HEK293 (cell line): ENCODE data around the gene RHPN2.
"Not testable (repeated sequence)": the region's sequence is repeated elsewhere in the genome, so short reads cannot be mapped to it uniquely, and the experiment has no call there.

Experiments
- CTCF ChIA-PET: fragments of 350-600 bp; formaldehyde crosslinking; extraction: SDS; loops from one replicate; lab custom pipeline; 2021; ENCODE audit warnings: antibody characterized with exemption; lab: Yijun Ruan, JAX
- POLR2A ChIA-PET: fragments of 300-600 bp; formaldehyde crosslinking; extraction: SDS; loops from one replicate; lab custom pipeline; 2020; ENCODE audit warnings: antibody characterized with exemption, inconsistent platforms; lab: Yijun Ruan, JAX
- H3K27ac ChIP-seq: fragments of 200-500 bp; sonication (Bioruptor generic); 2 replicates; pipeline ENCODE4 v1.5.1; 2014; ENCODE audit warnings: low read depth, low read length, control low read depth, inconsistent platforms; ENCODE audit errors: extremely low read depth
- H3K36me3 ChIP-seq, 2 experiments: fragments of 200-500 bp in 1 of 2; sonication (Bioruptor generic) in 1 of 2; 1 replicate in 1 of 2; 2 replicates in 1 of 2; pipeline ENCODE4 v1.5.1; 2014 to 2017; ENCODE audit warnings: inconsistent platforms in 2 of 2, low read length in 2 of 2; ENCODE audit not compliant: control insufficient read depth in 2 of 2, insufficient read depth in 1 of 2
- H3K4me1 ChIP-seq: fragments of 200-500 bp; sonication (Bioruptor generic); 2 replicates; pipeline ENCODE4 v1.5.1; 2014; ENCODE audit warnings: mild to moderate bottlenecking, low read length, inconsistent platforms; ENCODE audit not compliant: control insufficient read depth, insufficient read depth
- H3K4me3 ChIP-seq: 2 replicates; pipeline ENCODE4 v1.5.1; 2011; ENCODE audit warnings: low read depth, mild to moderate bottlenecking, control low read depth, low read length, moderate library complexity
- H3K9me3 ChIP-seq: fragments of 200-500 bp; sonication (Bioruptor generic); 2 replicates; pipeline ENCODE4 v1.5.1; 2014; ENCODE audit warnings: low read depth, low read length, inconsistent platforms; ENCODE audit not compliant: control insufficient read depth, insufficient read depth
- MYNN ChIP-seq: fragments of 450-650 bp; formaldehyde crosslinking; IDR thresholded peaks from 2 replicates; pipeline ENCODE4 v1.5.1; 2016; ENCODE audit warnings: missing biosample characterization, missing genetic modification characterization, borderline replicate concordance
- SCRT1 ChIP-seq: fragments of 450-650 bp; formaldehyde crosslinking; IDR thresholded peaks from 2 replicates; pipeline ENCODE4 v1.5.1; 2016; ENCODE audit warnings: missing biosample characterization, missing genetic modification characterization, borderline replicate concordance
- SCRT2 ChIP-seq: fragments of 450-650 bp; formaldehyde crosslinking; IDR thresholded peaks from 2 replicates; pipeline ENCODE4 v1.5.1; 2016; ENCODE audit warnings: missing biosample characterization, missing genetic modification characterization
- SP2 ChIP-seq: fragments of 450-650 bp; formaldehyde crosslinking; IDR thresholded peaks from 2 replicates; pipeline ENCODE4 v1.5.1; 2016; ENCODE audit warnings: missing biosample characterization, missing genetic modification characterization
- ZBTB8A ChIP-seq: fragments of 450-650 bp; formaldehyde crosslinking; IDR thresholded peaks from 2 replicates; pipeline ENCODE4 v1.5.1; 2016; ENCODE audit warnings: missing biosample characterization, missing genetic modification characterization
- ZIC2 ChIP-seq: fragments of 450-650 bp; formaldehyde crosslinking; IDR thresholded peaks from 2 replicates; pipeline ENCODE4 v1.5.1; 2016; ENCODE audit warnings: missing biosample characterization, missing genetic modification characterization
- ZNF112 ChIP-seq: fragments of 450-650 bp; formaldehyde crosslinking; IDR thresholded peaks from 2 replicates; pipeline ENCODE4 v1.5.0; 2017; ENCODE audit warnings: missing biosample characterization, missing genetic modification characterization
- ZNF146 ChIP-seq: fragments of 450-650 bp; formaldehyde crosslinking; IDR thresholded peaks from 2 replicates; pipeline ENCODE4 v1.5.1; 2016; ENCODE audit warnings: missing biosample characterization, missing genetic modification characterization
- ZNF202 ChIP-seq: fragments of 450-650 bp; formaldehyde crosslinking; IDR thresholded peaks from 2 replicates; pipeline ENCODE4 v1.5.1; 2016; ENCODE audit warnings: missing biosample characterization, missing genetic modification characterization, borderline replicate concordance
- ZNF211 ChIP-seq: fragments of 450-650 bp; formaldehyde crosslinking; IDR thresholded peaks from 2 replicates; pipeline ENCODE4 v1.5.1; 2016; ENCODE audit warnings: low read depth, missing biosample characterization, missing genetic modification characterization
- ZNF560 ChIP-seq: fragments of 450-650 bp; formaldehyde crosslinking; IDR thresholded peaks from 2 replicates; pipeline ENCODE4 v1.5.1; 2017; ENCODE audit warnings: missing biosample characterization, missing genetic modification characterization, borderline replicate concordance
- ZNF561 ChIP-seq: fragments of 450-650 bp; IDR thresholded peaks from 2 replicates; pipeline ENCODE4 v1.5.1; 2018; ENCODE audit warnings: missing biosample characterization, missing genetic modification characterization, borderline replicate concordance
- ZNF600 ChIP-seq: fragments of 450-650 bp; formaldehyde crosslinking; IDR thresholded peaks from 2 replicates; pipeline ENCODE4 v1.5.1; 2016; ENCODE audit warnings: missing biosample characterization, missing genetic modification characterization
- ZNF843 ChIP-seq: fragments of 450-650 bp; formaldehyde crosslinking; IDR thresholded peaks from 2 replicates; pipeline ENCODE4 v1.5.1; 2016; ENCODE audit warnings: missing biosample characterization, missing genetic modification characterization
- TF ChIP-seq, protein P1 (sequence below): fragments of 450-650 bp; formaldehyde crosslinking; IDR thresholded peaks from 2 replicates; pipeline ENCODE4 v1.5.0; 2017; ENCODE audit warnings: missing biosample characterization, missing genetic modification characterization, borderline replicate concordance
- TF ChIP-seq, protein P2 (sequence below): fragments of 450-650 bp; formaldehyde crosslinking; IDR thresholded peaks from 2 replicates; pipeline ENCODE4 v1.5.1; 2016; ENCODE audit warnings: missing biosample characterization, missing genetic modification characterization
- TF ChIP-seq, protein P3 (sequence below): fragments of 450-650 bp; formaldehyde crosslinking; IDR thresholded peaks from 2 replicates; pipeline ENCODE4 v1.5.1; 2016; ENCODE audit warnings: missing biosample characterization, missing genetic modification characterization

RHPN2 gene

DNA sequence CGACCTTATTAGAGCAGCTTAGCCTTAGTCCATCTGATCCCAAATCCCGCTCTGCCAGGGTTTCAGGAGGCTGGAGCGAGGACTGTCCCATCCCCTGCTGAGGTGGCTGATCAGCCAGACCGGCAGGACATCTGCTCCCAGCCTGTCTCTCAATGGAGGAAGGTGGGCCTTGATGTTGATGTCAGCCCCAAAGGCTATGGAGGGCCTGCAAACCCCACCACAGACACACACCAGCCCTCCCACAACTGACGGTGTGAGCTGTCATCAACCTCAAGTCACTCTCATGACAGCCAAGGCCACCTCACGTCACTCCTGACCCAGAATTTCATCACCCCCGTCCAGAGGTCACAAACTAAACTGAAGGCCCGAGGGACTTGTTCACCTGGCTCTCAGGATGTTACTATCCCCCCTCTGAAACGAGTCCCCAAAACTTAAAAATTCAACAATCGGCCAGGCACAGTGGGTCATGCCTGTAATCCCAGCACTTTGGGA lies 25.5 kb downstream of the RHPN2 start:
- no peak overlapping the region for H3K4me3 ChIP-seq
- peaks cover 10 to 52% of the 10 kb centered on the region in 2 experiments for H3K36me3 ChIP-seq
- no peak overlapping the region for H3K27ac ChIP-seq
- ChIA-PET POLR2A (no interaction called here), CTCF (interaction anchor here (0.6 to 2.6 kb wide), 7 partner anchors 8 to 1057 kb away, joined by 3 to 11 read pairs (median 5); no protein-coding TSS in a partner anchor)
- no peaks in the 10 kb centered on the region for H3K9me3 ChIP-seq
- H3K4me1 ChIP-seq, result peaks cover 16% of the 10 kb centered on the region
- TF ChIP-seq, protein P1, sequence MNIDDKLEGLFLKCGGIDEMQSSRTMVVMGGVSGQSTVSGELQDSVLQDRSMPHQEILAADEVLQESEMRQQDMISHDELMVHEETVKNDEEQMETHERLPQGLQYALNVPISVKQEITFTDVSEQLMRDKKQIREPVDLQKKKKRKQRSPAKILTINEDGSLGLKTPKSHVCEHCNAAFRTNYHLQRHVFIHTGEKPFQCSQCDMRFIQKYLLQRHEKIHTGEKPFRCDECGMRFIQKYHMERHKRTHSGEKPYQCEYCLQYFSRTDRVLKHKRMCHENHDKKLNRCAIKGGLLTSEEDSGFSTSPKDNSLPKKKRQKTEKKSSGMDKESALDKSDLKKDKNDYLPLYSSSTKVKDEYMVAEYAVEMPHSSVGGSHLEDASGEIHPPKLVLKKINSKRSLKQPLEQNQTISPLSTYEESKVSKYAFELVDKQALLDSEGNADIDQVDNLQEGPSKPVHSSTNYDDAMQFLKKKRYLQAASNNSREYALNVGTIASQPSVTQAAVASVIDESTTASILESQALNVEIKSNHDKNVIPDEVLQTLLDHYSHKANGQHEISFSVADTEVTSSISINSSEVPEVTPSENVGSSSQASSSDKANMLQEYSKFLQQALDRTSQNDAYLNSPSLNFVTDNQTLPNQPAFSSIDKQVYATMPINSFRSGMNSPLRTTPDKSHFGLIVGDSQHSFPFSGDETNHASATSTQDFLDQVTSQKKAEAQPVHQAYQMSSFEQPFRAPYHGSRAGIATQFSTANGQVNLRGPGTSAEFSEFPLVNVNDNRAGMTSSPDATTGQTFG (tag by site-specific recombination), result 0 out of 2 replicates have a peak, but pooled peaks have one; percentile 29
- TF ChIP-seq ZIC2 (tag by site-specific recombination) (0 out of 2 replicates have a peak, but pooled peaks have one; percentile 13), MYNN (tag by site-specific recombination) (no peak)

DNA sequence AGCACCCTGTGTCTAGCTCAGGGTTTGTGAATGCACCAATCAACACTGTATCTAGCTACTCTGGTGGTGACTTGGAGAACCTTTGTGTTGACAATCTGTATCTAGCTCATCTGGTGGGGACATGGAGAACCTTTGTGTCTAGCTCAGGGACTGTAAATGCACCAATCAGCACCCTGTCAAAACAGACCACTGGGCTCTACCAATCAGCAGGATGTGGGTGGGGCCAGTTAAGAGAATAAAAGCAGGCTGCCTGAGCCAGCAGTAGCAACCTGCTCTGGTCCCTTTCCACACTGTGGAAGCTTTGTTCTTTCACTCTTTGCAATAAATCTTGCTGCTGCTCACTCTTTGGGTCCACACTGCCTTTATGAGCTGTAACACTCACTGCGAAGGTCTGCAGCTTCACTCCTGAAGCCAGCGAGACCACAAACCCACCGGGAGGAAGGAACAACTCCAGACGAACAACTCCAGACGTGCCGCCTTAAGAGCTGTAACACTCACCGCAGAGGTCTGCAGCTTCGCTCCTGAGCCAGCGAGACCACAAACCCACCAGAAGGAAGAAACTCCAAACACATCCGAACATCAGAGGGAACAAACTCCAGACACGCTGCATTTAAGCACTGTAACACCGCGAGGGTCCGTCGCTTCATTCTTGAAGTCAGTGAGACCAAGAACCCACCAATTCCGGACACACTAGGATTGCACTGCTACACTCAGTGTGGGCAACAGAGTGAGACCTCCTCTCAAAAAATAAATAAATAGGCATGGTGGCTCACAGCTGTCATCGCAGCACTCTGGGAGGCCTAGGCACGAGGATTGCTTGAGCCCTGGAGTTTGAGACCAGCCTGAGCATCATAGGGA lies 27.3 kb downstream of the RHPN2 start:
- peak; percentile 13; the same call in 1 of the 2 replicates for TF ChIP-seq SP2 (tag by site-specific recombination)
- TF ChIP-seq, all 188 proteins: peak for 1; not testable (repeated sequence) for 187
- POLR2A ChIA-PET, result interaction anchor here (2.2 kb wide), 1 partner anchor 15 kb away, joined by 5 read pairs; no protein-coding TSS in a partner anchor
- not testable (repeated sequence) for H3K9me3 ChIP-seq, H3K4me3 ChIP-seq, H3K27ac ChIP-seq
- H3K36me3 ChIP-seq, result peaks cover 9 to 51% of the 10 kb centered on the region in 2 experiments
- peaks cover 22% of the 10 kb centered on the region for H3K4me1 ChIP-seq
- CTCF ChIA-PET, result interaction anchor here (0.6 to 2.6 kb wide), 5 partner anchors 10 to 422 kb away, joined by 3 to 11 read pairs (median 3); no protein-coding TSS in a partner anchor

DNA sequence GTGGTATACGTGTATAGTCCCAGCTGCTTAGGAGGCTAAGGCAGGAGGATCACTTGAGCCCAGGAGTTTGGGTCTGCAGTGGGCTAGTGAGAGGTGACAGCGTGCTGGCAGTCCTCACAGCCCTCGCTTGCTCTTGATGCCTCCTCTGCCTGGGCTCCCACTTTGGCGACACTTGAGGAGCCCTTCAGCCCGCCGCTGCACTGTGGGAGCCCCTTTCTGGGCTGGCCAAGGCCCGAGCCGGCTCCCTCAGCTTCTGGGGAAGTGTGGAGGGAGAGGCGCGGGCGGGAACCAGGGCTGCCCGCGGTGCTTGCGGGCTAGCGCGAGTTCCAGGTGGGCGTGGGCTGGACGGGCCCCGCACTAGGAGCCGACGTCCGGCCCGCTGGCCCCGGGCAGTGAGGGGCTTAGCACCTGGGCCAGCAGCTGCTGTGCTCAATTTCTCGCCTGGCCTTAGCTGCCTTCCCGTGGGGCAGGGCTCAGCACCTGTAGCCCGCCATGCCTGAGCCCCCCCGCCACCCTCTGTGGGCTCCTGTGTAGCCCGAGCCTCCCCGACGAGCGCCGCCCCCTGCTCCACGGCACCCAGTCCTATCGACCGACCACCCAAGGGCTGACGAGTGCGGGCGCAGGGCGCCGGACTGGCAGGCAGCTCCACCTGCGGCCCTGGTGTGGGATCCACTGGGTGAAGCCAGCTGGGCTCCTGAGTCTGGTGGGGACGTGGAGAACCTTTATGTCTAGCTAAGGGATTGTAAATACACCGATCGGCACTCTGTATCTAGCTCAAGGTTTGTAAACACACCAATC lies 28.1 kb downstream of the RHPN2 start:
- H3K9me3 ChIP-seq, H3K27ac ChIP-seq, H3K4me3 ChIP-seq: not testable (repeated sequence)
- Histone ChIP-seq H3K4me1 (peaks cover 22% of the 10 kb centered on the region), H3K36me3 (peaks cover 6 to 45% of the 10 kb centered on the region in 2 experiments)
- 0 out of 2 replicates have a peak, but pooled peaks have one; percentile 38 for TF ChIP-seq SCRT1 (tag by site-specific recombination)
- peak; percentile 62 for TF ChIP-seq ZBTB8A (tag by site-specific recombination)
- TF ChIP-seq SCRT2, result peak; percentile 32; the same call in 1 of the 2 replicates
- 0 out of 2 replicates have a peak, but pooled peaks have one; percentile 64 for TF ChIP-seq ZNF211
- ChIA-PET POLR2A (interaction anchor here (0.6 to 2.2 kb wide), 3 partner anchors 15 to 718 kb away, joined by 3 to 5 read pairs (median 3); no protein-coding TSS in a partner anchor), CTCF (interaction anchor here (0.6 to 2.6 kb wide), 3 partner anchors 11 to 89 kb away, joined by 3 to 11 read pairs (median 3); no protein-coding TSS in a partner anchor)

DNA sequence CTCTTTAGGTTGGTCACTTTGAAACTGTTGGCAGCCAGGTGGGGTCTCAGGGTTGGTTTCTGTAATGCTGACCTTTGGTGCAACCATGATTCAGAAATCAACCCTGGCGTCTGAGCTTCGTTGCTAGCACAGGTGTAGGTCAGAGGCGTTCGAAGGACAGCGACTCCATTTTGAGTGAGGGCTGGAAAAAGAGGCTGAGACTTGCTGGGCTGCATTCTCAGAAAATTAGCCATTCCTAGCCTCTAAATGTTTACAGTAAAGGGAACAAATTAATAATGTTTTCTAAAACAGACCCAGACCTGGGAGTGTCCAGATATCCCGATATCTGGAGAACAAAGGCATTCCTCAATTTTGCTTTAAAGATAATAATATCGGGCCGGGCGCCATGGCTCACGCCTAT lies 29.2 kb downstream of the RHPN2 start:
- H3K9me3 ChIP-seq, result no peaks in the 10 kb centered on the region; the same call in none of the 2 replicates
- H3K4me3 ChIP-seq, result no peak overlapping the region
- ChIA-PET CTCF (interaction anchor here (0.6 kb wide), 1 partner anchor 19 kb away, joined by 3 read pairs; no protein-coding TSS in a partner anchor), POLR2A (interaction anchor here (0.7 kb wide), 1 partner anchor 9 kb away, joined by 3 read pairs; no protein-coding TSS in a partner anchor)
- H3K4me1 ChIP-seq, result peaks cover 11% of the 10 kb centered on the region
- peaks cover 6 to 50% of the 10 kb centered on the region in 2 experiments for H3K36me3 ChIP-seq
- H3K27ac ChIP-seq, result no peak overlapping the region
- TF ChIP-seq ZNF560 (tag by site-specific recombination) (no peak), MYNN (tag by site-specific recombination) (no peak), ZNF202 (tag by site-specific recombination) (no peak), ZNF112 (tag by site-specific recombination) (no peak), ZNF561 (tag by site-specific recombination) (no peak), ZNF600 (tag by site-specific recombination) (no peak), ZNF843 (tag by site-specific recombination) (no peak), ZNF146 (tag by site-specific recombination) (no peak)
- TF ChIP-seq, protein P2, sequence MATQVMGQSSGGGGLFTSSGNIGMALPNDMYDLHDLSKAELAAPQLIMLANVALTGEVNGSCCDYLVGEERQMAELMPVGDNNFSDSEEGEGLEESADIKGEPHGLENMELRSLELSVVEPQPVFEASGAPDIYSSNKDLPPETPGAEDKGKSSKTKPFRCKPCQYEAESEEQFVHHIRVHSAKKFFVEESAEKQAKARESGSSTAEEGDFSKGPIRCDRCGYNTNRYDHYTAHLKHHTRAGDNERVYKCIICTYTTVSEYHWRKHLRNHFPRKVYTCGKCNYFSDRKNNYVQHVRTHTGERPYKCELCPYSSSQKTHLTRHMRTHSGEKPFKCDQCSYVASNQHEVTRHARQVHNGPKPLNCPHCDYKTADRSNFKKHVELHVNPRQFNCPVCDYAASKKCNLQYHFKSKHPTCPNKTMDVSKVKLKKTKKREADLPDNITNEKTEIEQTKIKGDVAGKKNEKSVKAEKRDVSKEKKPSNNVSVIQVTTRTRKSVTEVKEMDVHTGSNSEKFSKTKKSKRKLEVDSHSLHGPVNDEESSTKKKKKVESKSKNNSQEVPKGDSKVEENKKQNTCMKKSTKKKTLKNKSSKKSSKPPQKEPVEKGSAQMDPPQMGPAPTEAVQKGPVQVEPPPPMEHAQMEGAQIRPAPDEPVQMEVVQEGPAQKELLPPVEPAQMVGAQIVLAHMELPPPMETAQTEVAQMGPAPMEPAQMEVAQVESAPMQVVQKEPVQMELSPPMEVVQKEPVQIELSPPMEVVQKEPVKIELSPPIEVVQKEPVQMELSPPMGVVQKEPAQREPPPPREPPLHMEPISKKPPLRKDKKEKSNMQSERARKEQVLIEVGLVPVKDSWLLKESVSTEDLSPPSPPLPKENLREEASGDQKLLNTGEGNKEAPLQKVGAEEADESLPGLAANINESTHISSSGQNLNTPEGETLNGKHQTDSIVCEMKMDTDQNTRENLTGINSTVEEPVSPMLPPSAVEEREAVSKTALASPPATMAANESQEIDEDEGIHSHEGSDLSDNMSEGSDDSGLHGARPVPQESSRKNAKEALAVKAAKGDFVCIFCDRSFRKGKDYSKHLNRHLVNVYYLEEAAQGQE, result no peak
- TF ChIP-seq, protein P3, sequence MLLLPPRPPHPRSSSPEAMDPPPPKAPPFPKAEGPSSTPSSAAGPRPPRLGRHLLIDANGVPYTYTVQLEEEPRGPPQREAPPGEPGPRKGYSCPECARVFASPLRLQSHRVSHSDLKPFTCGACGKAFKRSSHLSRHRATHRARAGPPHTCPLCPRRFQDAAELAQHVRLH (tag by site-specific recombination), result no peak
